Measurements from ENCODE around the gene SH3GLB1. TPM values are rescaled to one million over a fixed set of nuclear protein-coding genes. Genes with fewer than 3 reads are reported as not detected.

The SH3GLB1 gene
- total and polyA plus RNA-seq, 9 of the 15 experiments (the other 6 are each of a cell fraction or from before 2014, with no cell fraction given) = 8.6 to 34.2 (median 24.2) TPM

DNA sequence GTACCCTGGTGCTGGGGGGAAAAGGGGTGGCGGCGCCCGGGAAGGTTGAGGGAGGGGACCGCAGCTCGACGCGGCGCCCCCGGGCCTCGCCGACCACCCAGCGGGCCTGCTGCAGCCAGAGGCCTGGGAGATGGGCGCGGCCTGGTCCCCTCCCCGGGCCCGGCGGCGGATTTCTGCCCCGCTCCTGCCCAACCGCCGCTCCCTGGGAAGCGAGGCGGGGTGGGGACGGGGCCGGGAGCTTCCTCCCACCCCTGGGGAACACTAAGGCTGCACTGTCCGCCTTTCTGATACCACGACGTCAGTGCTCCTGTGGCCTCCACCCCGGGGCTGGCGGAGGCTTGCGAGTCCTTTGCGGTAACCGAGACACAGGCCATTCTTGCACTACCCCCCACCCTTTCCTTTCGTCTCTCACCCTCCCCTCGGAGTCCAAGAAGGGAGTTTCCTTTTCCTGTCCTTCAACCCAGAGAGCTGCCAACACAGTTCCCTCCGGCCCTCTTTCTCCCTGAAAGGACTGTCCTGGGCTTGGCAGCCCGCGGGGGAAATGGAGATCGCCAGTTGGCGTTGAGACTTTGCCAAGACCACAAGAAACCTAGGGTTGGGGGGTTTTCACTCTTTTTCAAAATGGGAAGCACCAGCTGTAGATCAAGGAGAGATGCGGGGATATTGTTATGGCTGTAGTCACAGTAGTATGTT is 742 bp downstream of the SH3GLB1 start (continued):
- no peak for TF ChIP-seq BRCA1 (IDR thresholded peaks at IDR 0.05)
- TF ChIP-seq BRCA1 (CRISPR knock-in tag; IDR thresholded peaks at IDR 0.05) = no peak
- TF ChIP-seq PHF8 (IDR thresholded peaks at IDR 0.05; ENCODE audit: borderline replicate concordance, low read length) = peak; percentile 48; the same call in 1 of the 2 replicates
- no peak for TF ChIP-seq HOXB6 (CRISPR knock-in tag; IDR thresholded peaks at IDR 0.05; ENCODE audit: borderline replicate concordance)
- peak; percentile 23; the same call in 1 of the 2 replicates for TF ChIP-seq SMARCE1 (IDR thresholded peaks at IDR 0.05)
- no peak for TF ChIP-seq KDM2B (CRISPR knock-in tag; IDR thresholded peaks at IDR 0.05)
- TF ChIP-seq ZC3H8 (IDR thresholded peaks at IDR 0.05) = no peak
- TF ChIP-seq, protein P1, sequence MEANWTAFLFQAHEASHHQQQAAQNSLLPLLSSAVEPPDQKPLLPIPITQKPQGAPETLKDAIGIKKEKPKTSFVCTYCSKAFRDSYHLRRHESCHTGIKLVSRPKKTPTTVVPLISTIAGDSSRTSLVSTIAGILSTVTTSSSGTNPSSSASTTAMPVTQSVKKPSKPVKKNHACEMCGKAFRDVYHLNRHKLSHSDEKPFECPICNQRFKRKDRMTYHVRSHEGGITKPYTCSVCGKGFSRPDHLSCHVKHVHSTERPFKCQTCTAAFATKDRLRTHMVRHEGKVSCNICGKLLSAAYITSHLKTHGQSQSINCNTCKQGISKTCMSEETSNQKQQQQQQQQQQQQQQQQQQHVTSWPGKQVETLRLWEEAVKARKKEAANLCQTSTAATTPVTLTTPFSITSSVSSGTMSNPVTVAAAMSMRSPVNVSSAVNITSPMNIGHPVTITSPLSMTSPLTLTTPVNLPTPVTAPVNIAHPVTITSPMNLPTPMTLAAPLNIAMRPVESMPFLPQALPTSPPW (CRISPR knock-in tag; IDR thresholded peaks at IDR 0.05) = peak; percentile 35; the same call in 1 of the 2 replicates
- peak; percentile 30 for TF ChIP-seq FIP1L1 (IDR thresholded peaks at IDR 0.05; ENCODE audit: low read depth, low read length, poor library complexity, severe bottlenecking)
- no peak for TF ChIP-seq ATF1 (CRISPR knock-in tag; IDR thresholded peaks at IDR 0.05)
- TF ChIP-seq ATF1 (tag; IDR thresholded peaks at IDR 0.05) = peak; percentile 62; the same call in 1 of the 2 replicates
- TF ChIP-seq MECOM (CRISPR knock-in tag; IDR thresholded peaks at IDR 0.05) = no peak
- no peak for TF ChIP-seq SRF (CRISPR knock-in tag; IDR thresholded peaks at IDR 0.05)
- no peak for TF ChIP-seq HNRNPH1 (optimal IDR thresholded peaks at IDR 0.05; ENCODE audit: low read depth, low read length)
- no peak for TF ChIP-seq ZNF780A (CRISPR knock-in tag; IDR thresholded peaks at IDR 0.05)
- TF ChIP-seq, protein P2, sequence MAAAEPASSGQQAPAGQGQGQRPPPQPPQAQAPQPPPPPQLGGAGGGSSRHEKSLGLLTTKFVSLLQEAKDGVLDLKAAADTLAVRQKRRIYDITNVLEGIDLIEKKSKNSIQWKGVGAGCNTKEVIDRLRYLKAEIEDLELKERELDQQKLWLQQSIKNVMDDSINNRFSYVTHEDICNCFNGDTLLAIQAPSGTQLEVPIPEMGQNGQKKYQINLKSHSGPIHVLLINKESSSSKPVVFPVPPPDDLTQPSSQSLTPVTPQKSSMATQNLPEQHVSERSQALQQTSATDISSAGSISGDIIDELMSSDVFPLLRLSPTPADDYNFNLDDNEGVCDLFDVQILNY (CRISPR knock-in tag; IDR thresholded peaks at IDR 0.05) = no peak
- TF ChIP-seq, protein P3, sequence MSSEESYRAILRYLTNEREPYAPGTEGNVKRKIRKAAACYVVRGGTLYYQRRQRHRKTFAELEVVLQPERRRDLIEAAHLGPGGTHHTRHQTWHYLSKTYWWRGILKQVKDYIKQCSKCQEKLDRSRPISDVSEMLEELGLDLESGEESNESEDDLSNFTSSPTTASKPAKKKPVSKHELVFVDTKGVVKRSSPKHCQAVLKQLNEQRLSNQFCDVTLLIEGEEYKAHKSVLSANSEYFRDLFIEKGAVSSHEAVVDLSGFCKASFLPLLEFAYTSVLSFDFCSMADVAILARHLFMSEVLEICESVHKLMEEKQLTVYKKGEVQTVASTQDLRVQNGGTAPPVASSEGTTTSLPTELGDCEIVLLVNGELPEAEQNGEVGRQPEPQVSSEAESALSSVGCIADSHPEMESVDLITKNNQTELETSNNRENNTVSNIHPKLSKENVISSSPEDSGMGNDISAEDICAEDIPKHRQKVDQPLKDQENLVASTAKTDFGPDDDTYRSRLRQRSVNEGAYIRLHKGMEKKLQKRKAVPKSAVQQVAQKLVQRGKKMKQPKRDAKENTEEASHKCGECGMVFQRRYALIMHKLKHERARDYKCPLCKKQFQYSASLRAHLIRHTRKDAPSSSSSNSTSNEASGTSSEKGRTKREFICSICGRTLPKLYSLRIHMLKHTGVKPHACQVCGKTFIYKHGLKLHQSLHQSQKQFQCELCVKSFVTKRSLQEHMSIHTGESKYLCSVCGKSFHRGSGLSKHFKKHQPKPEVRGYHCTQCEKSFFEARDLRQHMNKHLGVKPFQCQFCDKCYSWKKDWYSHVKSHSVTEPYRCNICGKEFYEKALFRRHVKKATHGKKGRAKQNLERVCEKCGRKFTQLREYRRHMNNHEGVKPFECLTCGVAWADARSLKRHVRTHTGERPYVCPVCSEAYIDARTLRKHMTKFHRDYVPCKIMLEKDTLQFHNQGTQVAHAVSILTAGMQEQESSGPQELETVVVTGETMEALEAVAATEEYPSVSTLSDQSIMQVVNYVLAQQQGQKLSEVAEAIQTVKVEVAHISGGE (CRISPR knock-in tag; IDR thresholded peaks at IDR 0.05) = peak in 1 of 3 experiments; percentile 50; a peak in 1 of 6 replicates

Data from K562 (cell line).